Omental fat pad (tissue), 4 donors: ENCODE measurements around the gene CMKLR1. TPM values are rescaled to one million over a fixed set of nuclear protein-coding genes. Genes with fewer than 3 reads are reported as not detected.
A peak's percentile ranks its signal among the peaks of the same experiment; 100 is the strongest.

ENCODE experiments used
- ATAC-seq: fragments of 150-250 bp; one replicate; pipeline ENCODE4 v1.9.1; 2016; ENCODE audit warnings: mild to moderate bottlenecking, moderate library complexity; ENCODE audit not compliant: low FRiP score
- DNase-seq: peaks from one replicate; pipeline ENCODE4 v3.0.0-alpha.2; 2019; ENCODE audit warnings: low spot score
- total RNA-seq, 4 donors: library from RNA; depleted of rRNA; stranded (reverse); fragments of >200 nt; gene quantifications; one replicate each; pipeline ENCODE4 v1.1.0, GENCODE V29; 2016
- TF ChIP-seq, protein P1 (sequence below), 3 donors: fragments of 450-650 bp; IDR thresholded peaks; one replicate each; pipeline ENCODE4 v1.5.1; 2016 to 2017; ENCODE audit warnings: antibody characterized with exemption in 3 of 3, mild to moderate bottlenecking in 3 of 3, moderate library complexity in 2 of 3

The CMKLR1 gene
- total RNA-seq, 4 donors from 2014 or later = 20.7 to 28.1 (median 23.1) TPM

DNA sequence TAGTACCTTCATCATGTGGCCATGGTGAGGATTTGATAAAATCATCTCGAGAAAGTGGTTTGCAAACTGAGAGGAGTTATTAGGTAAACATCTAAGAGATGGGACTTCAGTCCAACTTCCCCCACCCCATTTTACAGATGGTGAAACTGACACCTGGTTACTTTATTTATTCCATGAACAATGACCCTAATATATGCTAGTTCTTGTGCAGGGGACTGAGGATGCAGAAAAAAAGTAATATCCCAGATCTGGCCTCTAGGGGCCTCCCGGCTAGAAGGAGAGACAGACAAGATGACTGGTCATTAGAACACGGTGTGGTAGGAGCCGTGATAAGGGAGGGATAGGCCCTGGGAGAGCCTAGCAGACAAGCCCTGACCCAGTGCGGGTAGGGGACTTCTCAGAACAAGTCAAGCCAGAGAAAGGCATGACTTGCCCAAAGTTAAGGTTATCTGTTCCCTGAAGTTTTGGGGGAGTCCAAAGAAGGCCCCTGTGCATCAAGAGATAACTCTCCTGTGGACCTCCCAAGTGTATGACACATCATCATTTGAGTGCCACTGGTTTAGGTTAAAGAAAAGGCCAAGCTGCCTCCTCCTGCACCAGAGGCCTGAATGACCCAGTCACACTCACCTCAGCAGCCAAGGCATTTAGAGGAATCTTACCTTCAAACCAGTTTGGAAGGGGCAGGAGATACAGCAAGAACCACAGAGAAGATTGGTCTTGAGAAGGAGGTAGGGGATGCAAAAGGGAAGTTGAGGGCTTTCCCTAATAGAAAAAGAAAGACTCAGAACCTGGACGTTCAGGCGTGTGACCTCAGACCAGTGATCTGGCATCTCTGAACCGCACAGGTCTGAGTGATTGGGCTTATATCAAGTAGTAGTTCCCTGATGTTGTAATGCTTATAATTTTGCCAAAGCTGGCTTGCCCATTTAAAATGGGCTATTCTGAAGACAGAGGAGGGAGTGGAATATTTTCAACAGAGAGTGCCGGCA, 1.6 kb downstream of the CMKLR1 start:
- no peak for ATAC-seq
- TF ChIP-seq, protein P1, sequence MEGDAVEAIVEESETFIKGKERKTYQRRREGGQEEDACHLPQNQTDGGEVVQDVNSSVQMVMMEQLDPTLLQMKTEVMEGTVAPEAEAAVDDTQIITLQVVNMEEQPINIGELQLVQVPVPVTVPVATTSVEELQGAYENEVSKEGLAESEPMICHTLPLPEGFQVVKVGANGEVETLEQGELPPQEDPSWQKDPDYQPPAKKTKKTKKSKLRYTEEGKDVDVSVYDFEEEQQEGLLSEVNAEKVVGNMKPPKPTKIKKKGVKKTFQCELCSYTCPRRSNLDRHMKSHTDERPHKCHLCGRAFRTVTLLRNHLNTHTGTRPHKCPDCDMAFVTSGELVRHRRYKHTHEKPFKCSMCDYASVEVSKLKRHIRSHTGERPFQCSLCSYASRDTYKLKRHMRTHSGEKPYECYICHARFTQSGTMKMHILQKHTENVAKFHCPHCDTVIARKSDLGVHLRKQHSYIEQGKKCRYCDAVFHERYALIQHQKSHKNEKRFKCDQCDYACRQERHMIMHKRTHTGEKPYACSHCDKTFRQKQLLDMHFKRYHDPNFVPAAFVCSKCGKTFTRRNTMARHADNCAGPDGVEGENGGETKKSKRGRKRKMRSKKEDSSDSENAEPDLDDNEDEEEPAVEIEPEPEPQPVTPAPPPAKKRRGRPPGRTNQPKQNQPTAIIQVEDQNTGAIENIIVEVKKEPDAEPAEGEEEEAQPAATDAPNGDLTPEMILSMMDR (IDR thresholded peaks at IDR 0.05) = no peak
- no peak for DNase-seq

DNA sequence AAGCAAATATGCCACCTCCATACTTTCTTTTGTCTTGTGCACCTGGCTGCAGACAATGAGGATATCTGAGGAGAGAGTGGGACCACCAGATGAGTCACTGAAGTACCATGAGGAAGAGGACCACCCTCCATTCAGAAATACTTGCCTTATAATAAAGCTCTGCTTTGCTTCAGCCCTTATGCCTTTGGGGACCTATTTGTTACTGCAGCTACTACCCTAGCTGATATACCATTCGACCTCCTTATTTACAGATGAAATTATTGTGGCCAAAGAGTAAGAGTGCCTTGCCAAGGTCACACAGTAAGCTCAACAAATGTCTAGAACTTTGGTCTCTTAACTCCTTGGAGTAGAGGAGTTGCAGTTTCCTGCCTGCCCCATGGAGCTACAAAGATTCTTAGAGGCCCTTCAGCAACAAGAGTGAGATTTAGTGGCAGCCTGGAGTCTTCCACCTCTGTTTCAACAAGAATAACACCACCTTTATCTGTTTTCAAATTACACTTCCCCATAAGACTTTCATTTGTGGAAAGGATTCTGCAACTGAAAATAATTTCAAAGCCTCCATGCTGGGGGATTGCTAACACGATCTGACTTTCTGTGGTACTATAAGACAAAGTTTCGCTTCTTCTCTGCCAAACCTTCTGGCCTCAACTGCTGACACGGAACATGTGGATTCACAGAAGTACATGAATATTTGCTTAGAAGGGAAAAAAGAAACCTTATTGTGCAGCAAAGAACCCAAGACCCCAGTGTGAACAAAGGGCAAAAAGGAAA, 3.6 kb downstream of the CMKLR1 start:
- TF ChIP-seq, protein P1 (IDR thresholded peaks at IDR 0.05) = no peak
- DNase-seq = no peak
- no peak for ATAC-seq

DNA sequence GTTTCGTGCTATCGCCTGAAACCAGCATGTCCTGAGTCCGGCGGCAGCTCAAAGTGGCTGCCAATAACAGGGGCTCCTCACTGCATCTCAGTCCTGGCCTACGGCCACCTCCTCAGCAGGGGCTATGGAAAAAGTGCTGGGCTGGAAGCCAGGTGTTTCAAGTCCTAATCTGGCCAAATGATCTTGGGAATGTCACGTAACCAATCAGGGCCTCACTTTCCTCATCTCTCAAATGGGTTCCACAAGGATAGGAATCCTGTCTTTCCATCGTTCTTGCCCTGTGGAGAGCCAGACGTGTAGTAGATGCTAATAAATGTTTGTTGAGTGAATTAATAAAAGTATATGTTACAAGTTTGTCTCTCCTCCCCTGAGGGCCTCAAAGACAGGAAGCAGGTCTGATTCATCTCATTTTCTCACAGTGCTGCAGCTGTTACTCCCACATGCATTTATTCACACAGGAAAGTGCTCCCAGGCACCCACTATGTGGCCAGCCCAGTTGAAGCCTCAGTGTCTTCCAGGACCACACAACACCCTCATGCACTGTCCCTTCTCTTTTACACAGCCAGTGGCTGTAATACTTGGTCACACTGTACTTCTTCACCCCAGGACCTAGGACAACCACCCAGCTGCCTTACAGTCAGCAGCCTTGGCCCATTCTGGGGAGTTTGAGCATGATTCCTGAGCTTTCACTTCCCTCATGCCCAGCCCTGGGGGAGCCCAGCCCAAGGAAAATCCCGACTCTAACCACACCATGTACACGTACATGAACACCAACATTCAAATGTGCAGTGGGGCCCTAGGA, 5.0 kb downstream of the CMKLR1 start:
- no peak for ATAC-seq
- no peak for DNase-seq
- TF ChIP-seq, protein P1 (IDR thresholded peaks at IDR 0.05) = no peak

DNA sequence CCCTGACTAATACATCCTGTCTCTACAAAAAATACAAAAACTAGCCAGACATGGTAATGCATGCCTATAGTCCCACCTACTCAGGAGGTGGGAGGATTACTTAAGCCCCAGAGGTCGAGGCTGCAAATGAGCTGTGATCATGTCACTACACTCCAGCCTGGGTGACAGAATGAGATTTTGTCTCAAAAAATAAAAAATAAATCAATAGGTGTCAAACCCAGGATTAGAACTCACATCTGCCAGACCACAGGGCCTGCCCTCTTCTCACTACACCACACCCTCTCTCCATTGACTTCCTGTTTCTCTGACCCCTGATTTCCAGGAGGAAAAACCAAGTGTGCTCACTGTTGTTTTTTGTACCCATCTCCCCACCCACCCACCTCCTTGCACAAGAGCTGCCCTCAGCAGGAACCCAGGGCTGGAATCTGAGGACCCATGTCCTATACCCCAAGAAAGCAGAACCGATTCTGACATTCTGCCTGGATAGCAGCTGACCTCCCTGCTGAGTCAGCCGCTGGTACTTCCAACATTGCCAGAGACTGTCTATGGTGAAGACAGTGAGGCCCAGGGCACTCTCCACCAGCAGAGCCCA, 6.2 kb downstream of the CMKLR1 start:
- TF ChIP-seq, protein P1 (IDR thresholded peaks at IDR 0.05) = no peak
- DNase-seq (no peak), ATAC-seq (peak; percentile 42)

DNA sequence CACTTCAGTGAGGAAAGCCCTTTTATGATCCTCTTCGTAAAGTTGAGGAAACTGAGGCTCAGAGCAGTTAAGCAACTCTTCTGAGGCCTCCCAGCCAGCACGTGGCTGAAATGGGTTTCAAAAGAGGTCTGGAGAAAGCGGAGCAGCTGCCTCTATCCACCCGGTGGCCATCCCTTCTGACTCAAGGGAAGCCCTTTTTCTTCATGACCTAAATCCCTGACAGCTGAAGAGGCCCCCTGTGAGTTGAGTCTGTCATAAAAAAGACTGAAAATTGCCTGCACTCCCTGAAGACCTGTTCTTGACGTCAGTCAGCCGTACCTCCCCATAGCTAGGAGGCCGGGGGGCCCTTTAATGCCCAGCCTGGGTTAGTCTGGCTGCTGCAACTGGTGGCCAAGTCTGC, 10.7 kb downstream of the CMKLR1 start:
- TF ChIP-seq, protein P1 (IDR thresholded peaks at IDR 0.05) = no peak
- ATAC-seq (no peak), DNase-seq (no peak)

DNA sequence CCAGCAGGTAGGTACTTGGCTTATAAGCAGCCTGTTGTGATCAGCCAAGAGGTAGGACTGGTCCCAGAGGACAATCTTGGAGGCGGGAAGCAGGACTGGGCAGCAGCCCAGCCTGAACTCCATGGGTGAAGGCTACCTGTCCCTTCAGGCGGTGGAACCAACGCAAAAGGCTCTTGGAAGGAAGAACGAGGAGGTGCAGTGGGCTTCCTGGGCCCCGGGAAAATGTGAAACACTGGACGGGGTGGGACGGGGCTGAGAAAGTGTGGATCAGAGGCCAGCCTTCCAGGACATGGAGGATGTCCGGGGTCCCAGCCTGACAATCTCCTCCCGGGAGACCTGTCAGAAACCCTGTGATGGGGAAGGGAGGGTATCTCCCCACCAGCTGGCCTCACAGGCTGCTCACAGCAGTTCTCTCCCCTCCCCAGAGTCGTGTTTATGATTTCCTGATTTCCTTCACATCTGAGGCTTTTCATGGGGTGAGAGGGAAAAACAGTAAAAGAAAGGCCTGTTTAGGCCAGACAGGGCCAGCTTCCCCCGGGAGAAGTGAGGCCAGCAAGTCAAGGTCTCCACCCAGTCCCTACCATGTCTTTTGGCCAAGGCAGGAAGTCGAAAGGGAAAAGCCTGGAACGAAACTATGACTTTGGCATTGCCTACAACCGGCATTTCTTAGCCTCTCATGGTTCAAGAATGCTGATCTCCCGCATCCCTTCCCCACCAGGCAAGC, 11.3 kb downstream of the CMKLR1 start:
- TF ChIP-seq, protein P1 (IDR thresholded peaks at IDR 0.05) = no peak
- DNase-seq = no peak
- no peak for ATAC-seq
